Stimulated activated CD8-positive, alpha-beta memory T cell treated with anti-CD3 and anti-CD28 coated beads, Interleukin-7, amount 100 ng/mL, for 48 hours (primary cell): ENCODE results near the gene OSBPL8.
"Not testable (repeated sequence)": the region's sequence is repeated elsewhere in the genome, so short reads cannot be mapped to it uniquely, and the experiment has no call there.

Experiments used
- DNase-seq, 2 donors: peaks; one replicate each; pipeline ENCODE4 v3.0.0-alpha.2; 2020; ENCODE audit warnings: low read depth in 1 of 2; ENCODE audit errors: extremely low read depth in 1 of 2

The OSBPL8 gene

GRCh38 chr12:76428117-76428516 lies 131.5 kb downstream of the OSBPL8 start:
- no peak for DNase-seq

DNA sequence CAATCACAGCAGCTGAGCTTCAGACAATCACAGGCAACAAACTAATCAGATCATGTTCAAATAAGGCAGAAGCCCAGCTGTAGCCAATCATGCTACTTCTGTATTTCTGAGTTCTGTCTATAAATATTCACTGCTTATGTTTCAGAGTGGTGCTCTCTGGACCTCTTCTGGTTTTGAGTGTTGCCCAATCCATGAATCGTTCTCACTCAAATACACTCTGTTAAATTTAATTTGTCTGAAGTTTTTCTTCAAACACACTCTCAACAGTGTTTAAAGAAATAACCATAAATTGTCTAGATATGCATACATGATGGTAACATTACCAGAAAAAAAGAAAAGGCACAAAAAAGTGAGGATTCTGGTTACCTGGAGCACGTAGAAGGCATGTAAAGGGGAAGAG lies 133.4 kb downstream of the OSBPL8 start:
- no peak for DNase-seq

GRCh38 chr12:76424941-76425340 lies 134.6 kb downstream of the OSBPL8 start:
- no peak for DNase-seq

DNA sequence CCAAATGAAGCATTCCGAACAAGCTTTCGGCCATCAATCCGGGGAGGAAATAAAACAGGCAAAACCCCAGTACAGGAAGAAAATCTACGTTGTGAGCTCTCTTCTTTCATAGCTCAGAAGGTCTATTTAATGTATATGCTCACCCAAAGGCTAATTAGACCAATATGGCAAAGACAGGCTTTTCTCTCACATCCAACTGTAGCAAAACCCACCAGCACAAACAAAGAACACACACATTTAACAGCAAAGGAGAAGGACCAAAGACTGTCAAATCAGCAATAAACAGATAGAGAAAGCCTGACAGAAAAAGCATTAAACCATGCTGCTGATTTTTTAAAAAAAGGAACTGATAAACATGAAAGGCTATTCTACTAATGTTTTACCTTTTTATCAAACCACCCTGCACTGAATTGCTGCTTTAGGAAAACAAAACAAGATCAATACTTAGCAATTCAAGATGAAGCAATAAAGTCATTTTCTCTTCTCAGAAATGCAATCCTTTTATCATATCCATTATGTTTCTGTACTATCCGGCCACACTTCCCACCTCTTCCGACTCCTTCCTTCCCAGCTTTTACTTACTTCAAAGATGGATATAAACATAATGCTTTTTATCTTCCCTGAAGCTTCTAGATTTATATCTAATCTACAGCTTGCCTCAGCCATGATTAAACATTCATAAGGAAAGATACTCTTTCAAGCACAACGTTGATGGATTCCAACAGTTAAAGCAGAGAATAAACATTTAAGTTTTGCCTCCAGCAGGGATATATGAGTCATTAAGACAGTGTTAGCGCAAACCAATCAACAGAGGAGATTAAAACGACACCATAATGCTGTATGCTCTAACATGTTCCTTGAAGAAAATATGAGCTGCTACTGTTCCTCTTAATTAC lies 136.8 kb downstream of the OSBPL8 start:
- no peak for DNase-seq

DNA sequence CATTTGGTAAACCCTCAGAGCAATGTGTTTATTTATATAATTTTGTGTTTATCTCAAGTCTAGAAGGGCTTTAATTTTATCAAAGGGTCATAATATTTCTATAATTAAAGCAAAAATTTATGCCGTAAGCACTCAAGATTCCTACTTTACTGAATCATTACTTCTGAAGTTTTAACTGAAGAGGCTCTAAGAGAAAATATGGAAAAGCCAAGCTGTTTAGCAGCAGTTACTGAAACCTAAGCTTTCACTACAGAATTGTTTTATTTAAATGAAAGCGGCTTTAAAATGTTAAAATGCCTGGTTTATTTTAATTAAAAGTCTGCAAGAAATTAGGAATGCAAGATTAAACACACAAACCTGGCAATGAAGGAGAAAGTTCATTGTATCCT lies 137.4 kb downstream of the OSBPL8 start:
- no peak for DNase-seq

DNA sequence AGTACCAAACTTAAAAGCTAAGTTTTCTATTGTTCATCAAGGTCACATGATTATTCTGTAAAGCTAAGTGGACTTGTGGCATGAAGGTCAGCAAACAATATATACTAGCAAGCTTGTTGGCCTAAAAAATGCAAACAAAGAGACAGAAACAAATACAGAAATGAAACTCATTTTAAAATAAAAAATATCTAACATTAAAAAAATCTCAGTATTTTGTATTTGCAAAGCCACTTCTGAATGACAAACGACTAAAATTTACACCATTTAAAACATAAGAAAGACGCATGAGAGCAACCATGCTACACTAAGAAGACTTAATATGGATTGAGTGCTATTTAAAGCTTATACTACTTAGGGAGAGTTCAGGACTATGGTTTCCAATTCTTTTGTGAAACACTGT lies 138.5 kb downstream of the OSBPL8 start:
- DNase-seq = no peak

- DNase-seq = no peak
Observed at GRCh38 chr12:76420222-76420621, 139.3 kb downstream of the OSBPL8 start.

DNA sequence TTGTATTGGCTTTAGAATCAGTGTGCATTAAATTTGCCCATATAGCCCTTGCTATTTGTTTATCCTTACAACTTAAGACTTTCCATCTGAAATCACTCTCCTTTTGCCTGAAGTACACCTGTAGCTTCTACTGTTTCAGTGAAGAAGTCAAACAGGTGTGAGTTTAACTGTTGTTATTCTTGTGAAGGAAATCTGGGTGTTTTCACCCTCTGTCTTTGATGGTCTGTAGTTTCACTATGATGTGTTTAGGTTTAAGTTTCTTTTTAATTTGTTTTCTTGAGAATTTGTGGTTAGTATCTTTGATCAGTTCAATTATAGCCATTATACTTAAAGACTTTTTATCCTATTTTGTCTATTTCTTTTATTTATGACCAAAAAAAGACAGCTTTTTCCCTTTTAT lies 142.5 kb downstream of the OSBPL8 start:
- DNase-seq = no peak

DNA sequence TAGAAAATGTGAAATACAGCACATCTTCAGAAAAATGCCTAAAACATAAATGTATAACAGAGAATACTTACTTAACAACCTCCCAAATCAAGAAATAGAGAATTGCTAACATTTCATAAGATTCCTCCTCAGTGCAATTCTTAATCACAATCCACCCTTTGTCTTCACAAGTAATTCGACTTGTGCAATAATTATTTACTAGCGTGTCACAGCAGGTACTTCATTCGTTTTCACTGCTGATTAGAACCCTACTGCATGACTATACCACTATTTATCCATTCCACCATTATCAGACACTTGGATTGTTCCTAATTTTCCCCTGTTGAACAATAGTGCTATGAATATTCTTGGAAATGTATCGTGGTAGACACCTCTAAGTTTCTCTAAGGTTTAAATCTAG lies 146.4 kb downstream of the OSBPL8 start:
- DNase-seq = no peak

GRCh38 chr12:76410781-76411180 lies 148.8 kb downstream of the OSBPL8 start:
- no peak for DNase-seq

GRCh38 chr12:76410371-76410770 lies 149.2 kb downstream of the OSBPL8 start:
- no peak for DNase-seq

DNA sequence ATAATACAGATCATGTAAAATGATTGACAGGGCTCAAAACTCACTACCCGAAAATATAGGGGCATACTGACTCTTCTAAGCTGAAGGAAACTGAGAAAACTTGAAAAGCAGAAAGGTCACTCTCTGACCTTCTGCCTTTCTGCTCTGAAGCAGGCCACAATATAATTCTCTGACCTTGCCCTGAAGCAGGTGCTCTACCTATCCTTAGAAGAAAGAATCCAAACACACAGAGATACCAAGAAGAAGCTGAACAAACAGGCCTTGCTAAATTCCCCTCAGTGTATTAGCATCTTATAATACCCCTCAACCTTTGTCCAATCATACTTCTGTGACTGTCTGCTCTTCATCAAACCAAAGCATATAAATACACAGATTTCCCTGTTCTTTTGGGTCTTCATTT lies 150.5 kb downstream of the OSBPL8 start:
- no peak for DNase-seq

DNA sequence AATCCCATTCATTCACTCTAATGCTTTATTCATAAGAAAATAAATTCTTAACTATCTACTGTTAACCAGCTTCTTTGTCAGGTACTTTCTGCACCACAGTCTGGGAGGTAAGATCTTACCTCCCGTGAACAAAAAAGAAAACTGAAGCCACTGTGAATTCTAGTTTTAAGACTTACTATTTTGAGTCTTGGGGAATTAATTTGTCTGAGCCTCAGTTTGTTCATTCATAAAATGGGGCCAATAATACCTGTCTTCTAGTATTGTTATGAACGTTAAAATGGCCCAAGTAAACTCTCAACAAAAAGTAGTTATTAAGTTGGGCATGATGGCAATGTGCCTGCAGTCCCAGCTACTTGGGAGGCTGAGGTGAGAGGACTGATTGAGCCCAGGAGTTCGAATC lies 151.9 kb downstream of the OSBPL8 start:
- DNase-seq = no peak

- no peak for DNase-seq
Observed at GRCh38 chr12:76402259-76402658, 157.3 kb downstream of the OSBPL8 start.

- DNase-seq = no peak
Observed at GRCh38 chr12:76400136-76400535, 159.4 kb downstream of the OSBPL8 start.

DNA sequence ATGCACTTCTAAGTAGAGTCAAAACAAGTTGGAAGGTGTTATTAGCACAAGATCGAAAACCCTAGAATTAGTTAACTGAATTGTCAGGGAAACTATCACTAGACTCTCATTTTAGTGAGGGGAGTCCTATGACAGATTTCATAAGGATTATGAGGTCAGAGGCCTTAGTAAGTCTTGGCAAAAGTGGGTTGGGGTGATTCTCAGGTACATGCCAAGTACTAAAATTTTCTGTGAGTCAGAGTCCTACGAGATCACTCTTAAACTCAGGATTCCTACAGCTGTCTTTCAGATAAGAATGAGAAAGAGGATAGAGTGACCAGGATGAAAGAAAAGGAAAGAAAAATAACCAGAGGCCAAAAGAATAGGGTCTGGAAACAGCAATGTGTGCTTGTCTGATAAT lies 160.5 kb downstream of the OSBPL8 start:
- DNase-seq = no peak

DNA sequence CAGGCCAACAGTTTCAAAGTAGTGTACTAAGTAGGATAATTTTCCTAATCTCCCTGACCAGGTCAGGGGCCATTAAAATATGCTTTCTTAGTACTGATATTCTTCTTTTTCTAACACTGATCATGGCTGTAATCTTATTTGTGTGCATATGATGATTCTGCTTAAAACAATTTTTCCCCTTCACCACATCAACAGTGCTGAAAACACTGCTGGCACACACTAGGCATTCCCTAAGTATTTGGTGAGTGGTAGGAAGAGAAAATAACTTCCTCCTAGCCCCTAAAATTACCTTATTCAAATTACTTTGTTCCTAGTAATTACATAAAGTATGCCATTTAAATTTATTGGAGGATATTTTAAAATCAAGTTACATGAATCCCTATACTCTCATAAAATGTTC lies 161.5 kb downstream of the OSBPL8 start:
- no peak for DNase-seq

DNA sequence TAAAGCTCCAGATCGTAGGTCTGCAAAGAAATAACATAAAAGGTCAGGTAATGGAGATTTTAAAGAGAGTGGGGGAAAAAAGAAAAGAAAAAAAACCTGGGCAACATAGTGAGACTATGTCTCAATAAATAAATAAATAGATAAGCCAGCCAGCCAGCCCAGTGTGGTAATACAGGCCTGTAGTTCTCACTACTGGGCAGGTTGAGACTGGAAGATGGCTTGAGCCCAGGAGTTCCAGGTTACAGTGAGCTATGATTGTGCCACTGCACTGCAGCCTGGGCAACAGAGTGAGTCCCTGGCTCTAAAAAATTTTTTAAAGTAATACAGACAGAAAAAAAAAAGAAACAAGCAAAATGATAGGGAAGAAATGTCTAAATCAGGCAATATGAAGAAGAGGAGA lies 168.1 kb downstream of the OSBPL8 start:
- DNase-seq = no peak

GRCh38 chr12:76387614-76388013 lies 172.0 kb downstream of the OSBPL8 start:
- DNase-seq = no peak

DNA sequence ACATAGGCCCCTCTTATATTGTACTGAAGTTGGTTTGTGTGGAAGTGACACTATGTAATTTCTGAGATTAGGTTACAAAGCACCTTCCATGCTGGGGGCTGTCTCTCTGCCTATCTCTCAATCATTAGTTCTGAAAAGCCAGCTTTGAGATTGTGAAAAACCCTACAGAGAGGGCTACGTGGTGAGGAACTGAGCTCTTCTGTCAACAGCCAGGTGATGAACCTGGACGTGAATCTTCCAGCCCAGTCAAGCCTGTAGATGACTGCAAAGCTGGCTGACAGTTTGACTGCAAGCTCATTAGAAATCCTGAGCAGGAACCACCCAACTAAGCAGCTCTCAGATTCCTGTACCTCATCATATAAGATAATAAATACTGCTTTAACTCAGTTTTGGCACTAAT lies 175.0 kb downstream of the OSBPL8 start:
- no peak for DNase-seq

GRCh38 chr12:76383988-76384387 lies 175.6 kb downstream of the OSBPL8 start:
- DNase-seq = no peak

DNA sequence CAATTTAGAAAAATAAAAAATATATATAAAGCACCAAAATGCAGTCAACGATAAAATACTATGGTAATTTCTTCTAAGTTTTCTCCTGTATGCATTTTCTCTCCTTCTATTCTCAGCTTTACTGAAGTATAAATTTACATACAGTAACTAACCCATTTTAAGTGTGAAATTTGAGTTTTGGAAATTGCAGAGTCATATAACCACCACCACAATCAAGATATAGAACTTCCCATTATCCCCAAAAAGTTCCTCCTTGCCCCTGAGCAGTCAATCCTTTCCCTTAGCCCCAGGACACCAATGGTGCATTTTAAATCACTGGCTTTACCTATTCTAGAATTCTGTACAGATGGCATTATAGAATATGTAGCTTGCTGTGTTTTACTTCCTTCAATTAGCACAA lies 180.3 kb downstream of the OSBPL8 start:
- no peak for DNase-seq

- not testable (repeated sequence) for DNase-seq
Observed at GRCh38 chr12:76376876-76377275, 182.7 kb downstream of the OSBPL8 start.
